Measurements from ENCODE around the gene GRIP2.

DNA sequence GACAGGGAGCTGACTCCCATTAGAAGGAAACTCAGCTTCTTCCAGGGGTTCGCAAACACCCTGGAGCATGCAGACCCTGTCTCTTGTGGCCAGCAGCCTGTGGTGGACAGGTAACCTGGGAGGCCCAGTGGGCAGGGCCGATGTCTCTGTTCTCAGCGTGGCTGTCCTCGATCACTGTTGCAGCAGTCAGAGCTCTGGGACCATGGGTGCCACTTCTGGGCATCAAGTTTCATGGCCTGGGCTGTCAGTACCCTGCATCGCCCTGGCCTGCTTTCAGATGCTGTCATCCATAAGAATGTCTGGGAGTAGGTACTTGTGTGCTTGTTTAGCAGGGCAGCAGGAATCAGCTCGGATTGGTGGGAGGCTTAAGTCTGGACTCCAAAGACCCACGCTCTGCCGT, 83.3 kb downstream of the GRIP2 start:
- TF ChIP-seq ZNF423 (tag by site-specific recombination; IDR thresholded peaks at IDR 0.05) (no peak), ZBTB1 (tag by site-specific recombination; IDR thresholded peaks at IDR 0.05) (no peak), ZNF785 (tag by site-specific recombination; IDR thresholded peaks at IDR 0.05) (no peak), ZNF324 (tag by site-specific recombination; IDR thresholded peaks at IDR 0.05) (no peak), ZNF521 (tag by site-specific recombination; IDR thresholded peaks at IDR 0.05) (no peak), ZNF629 (tag by site-specific recombination; IDR thresholded peaks at IDR 0.05) (no peak), SP2 (tag by site-specific recombination; IDR thresholded peaks at IDR 0.05) (no peak)
- TF ChIP-seq, protein P1, sequence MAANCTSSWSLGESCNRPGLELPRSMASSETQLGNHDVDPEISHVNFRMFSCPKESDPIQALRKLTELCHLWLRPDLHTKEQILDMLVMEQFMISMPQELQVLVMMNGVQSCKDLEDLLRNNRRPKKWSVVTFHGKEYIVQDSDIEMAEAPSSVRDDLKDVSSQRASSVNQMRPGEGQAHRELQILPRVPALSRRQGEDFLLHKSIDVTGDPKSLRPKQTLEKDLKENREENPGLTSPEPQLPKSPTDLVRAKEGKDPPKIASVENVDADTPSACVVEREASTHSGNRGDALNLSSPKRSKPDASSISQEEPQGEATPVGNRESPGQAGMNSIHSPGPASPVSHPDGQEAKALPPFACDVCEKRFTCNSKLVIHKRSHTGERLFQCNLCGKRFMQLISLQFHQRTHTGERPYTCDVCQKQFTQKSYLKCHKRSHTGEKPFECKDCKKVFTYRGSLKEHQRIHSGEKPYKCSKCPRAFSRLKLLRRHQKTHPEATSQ (tag by site-specific recombination; IDR thresholded peaks at IDR 0.05) = no peak
- TF ChIP-seq, protein P2, sequence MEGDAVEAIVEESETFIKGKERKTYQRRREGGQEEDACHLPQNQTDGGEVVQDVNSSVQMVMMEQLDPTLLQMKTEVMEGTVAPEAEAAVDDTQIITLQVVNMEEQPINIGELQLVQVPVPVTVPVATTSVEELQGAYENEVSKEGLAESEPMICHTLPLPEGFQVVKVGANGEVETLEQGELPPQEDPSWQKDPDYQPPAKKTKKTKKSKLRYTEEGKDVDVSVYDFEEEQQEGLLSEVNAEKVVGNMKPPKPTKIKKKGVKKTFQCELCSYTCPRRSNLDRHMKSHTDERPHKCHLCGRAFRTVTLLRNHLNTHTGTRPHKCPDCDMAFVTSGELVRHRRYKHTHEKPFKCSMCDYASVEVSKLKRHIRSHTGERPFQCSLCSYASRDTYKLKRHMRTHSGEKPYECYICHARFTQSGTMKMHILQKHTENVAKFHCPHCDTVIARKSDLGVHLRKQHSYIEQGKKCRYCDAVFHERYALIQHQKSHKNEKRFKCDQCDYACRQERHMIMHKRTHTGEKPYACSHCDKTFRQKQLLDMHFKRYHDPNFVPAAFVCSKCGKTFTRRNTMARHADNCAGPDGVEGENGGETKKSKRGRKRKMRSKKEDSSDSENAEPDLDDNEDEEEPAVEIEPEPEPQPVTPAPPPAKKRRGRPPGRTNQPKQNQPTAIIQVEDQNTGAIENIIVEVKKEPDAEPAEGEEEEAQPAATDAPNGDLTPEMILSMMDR (tag by site-specific recombination; IDR thresholded peaks at IDR 0.05) = no peak
- TF ChIP-seq, protein P3, sequence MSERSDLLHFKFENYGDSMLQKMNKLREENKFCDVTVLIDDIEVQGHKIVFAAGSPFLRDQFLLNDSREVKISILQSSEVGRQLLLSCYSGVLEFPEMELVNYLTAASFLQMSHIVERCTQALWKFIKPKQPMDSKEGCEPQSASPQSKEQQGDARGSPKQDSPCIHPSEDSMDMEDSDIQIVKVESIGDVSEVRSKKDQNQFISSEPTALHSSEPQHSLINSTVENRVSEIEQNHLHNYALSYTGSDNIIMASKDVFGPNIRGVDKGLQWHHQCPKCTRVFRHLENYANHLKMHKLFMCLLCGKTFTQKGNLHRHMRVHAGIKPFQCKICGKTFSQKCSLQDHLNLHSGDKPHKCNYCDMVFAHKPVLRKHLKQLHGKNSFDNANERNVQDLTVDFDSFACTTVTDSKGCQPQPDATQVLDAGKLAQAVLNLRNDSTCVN (tag by site-specific recombination; optimal IDR thresholded peaks at IDR 0.05) = no peak
- TF ChIP-seq, protein P4, sequence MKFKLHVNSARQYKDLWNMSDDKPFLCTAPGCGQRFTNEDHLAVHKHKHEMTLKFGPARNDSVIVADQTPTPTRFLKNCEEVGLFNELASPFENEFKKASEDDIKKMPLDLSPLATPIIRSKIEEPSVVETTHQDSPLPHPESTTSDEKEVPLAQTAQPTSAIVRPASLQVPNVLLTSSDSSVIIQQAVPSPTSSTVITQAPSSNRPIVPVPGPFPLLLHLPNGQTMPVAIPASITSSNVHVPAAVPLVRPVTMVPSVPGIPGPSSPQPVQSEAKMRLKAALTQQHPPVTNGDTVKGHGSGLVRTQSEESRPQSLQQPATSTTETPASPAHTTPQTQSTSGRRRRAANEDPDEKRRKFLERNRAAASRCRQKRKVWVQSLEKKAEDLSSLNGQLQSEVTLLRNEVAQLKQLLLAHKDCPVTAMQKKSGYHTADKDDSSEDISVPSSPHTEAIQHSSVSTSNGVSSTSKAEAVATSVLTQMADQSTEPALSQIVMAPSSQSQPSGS (tag by site-specific recombination; IDR thresholded peaks at IDR 0.05; ENCODE audit: low read depth) = no peak
- TF ChIP-seq, protein P5, sequence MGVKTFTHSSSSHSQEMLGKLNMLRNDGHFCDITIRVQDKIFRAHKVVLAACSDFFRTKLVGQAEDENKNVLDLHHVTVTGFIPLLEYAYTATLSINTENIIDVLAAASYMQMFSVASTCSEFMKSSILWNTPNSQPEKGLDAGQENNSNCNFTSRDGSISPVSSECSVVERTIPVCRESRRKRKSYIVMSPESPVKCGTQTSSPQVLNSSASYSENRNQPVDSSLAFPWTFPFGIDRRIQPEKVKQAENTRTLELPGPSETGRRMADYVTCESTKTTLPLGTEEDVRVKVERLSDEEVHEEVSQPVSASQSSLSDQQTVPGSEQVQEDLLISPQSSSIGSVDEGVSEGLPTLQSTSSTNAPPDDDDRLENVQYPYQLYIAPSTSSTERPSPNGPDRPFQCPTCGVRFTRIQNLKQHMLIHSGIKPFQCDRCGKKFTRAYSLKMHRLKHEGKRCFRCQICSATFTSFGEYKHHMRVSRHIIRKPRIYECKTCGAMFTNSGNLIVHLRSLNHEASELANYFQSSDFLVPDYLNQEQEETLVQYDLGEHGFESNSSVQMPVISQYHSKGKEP (tag by site-specific recombination; IDR thresholded peaks at IDR 0.05) = no peak
